Glomerular endothelial cell (primary cell): Measurements from ENCODE around the gene KDM2A. TPM values are rescaled to one million over a fixed set of nuclear protein-coding genes. Genes with fewer than 3 reads are reported as not detected.
A peak's percentile ranks its signal among the peaks of the same experiment; 100 is the strongest.
"Not testable (repeated sequence)": the region's sequence is repeated elsewhere in the genome, so short reads cannot be mapped to it uniquely, and the experiment has no call there.

Source experiments
- DNase-seq: peaks from one replicate; pipeline ENCODE4 v3.0.0-alpha.2; 2011; ENCODE audit warnings: low read depth, low spot score; ENCODE audit errors: extremely low read depth
- total RNA-seq: library from RNA; depleted of rRNA; stranded (reverse); fragments of >200 nt; gene quantifications from 2 replicates; pipeline ENCODE4 v1.2.3, GENCODE V29; 2015

Gene KDM2A
- total RNA-seq, 1 donor from 2014 or later, result 55.2 TPM

DNA sequence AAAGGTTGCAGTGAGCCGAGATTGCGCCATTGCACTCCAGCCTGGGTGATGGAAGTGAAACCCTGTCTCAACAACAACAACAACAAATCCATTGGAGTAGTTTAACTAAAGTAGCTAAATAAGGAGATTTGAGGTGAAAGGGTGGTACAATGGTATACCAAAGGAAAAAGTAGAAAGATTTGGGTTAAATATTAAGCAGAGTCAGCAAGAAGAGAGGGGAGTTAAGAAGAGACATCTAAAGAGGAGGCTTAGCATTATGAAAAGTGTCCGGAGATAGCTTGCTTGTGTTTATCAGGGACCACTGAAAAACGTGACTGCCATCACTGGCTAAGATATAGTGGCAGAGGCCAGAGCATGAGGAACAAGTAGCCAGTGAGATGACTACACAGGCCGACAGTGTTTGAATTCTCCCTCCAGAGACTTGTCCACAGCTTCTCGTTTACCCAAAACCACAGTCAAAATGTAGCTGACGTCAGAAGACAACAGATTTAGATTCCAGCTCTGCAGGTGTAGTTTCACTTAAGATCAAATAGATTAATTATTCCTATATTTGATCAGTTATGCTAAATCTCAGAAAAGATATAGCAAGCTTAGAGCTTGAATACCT, 114.6 kb downstream of the KDM2A start:
- DNase-seq, result no peak

DNA sequence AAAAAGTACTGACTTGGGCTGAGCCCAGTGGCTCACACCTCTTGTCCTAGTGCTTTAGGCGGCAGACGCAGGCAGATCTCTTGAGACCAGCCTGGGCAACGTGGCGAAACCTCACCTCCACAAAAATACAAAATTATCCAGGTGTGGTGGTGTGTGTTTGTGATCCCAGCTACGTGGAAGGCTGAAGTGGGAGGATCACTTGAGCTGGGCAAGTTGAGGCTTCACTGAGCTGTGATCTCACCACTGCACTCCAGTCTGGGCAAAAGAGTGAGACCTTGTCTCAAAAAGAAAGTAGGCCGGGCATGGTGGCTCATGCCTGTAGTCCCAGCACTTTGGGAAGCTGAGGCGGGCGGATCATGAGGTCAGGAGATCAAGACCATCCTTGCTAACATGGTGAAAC, 115.5 kb downstream of the KDM2A start:
- DNase-seq, result not testable (repeated sequence)

DNA sequence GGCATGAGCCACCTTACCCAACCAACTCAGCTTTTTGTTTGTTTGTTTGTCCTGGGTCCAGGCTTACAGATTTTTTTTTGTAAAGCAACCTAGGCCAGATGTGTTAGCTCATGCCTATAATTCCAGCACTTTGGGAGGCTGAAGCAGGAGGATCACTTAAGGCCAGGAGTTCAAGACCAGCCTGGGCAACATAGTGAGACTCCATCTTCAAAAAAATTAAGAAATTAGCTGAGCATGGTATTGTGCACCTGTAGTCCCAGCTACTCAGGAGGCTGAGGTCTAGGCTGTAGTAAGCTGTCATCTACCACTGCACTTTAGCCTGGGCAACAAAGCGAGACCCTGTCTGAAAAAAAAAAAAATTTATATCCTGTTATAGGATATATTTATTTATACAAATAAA, 118.5 kb downstream of the KDM2A start:
- no peak for DNase-seq

DNA sequence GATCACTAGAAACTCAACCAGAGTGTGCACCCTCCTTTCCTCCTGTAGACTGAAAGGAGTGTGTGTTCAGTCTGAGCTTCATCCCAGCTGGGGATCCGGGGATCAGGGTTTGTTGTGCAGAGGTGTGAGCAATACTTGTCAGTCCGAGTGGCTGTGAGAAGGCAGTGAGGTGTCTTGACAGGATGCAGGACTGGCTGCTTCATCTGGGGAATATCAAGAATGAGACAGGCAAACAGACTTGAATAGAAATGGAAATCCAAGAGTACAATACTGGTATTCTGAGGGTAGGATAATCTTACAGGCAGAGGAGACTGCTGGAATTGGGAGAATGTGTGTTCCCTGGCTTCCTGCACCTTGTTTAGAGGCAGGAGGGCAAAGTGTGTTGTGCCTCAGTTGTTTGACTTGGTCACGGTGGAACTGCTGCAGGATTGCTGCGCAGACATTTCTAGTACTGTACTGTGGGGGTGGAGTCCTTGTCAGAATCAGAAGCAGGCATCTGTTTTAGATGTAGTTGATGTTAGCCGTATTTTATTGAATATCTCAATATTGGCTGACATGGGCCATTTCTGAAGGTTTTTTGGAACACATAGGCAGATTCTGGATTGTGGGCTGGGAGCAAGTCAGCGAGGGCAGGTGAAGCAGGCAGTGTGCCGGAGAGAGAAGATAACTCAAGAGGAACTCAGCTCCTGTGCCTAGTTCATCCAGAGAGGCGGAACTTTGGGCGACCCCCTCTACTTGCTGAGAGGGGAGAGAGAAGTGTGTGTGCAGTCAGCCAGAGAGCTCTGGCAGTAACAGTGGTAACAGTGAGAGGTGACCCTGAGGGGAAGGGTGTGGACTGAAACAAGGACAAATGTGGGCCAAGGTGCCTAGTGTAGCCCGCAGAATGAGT, 120.1 kb downstream of the KDM2A start:
- DNase-seq, result no peak

DNA sequence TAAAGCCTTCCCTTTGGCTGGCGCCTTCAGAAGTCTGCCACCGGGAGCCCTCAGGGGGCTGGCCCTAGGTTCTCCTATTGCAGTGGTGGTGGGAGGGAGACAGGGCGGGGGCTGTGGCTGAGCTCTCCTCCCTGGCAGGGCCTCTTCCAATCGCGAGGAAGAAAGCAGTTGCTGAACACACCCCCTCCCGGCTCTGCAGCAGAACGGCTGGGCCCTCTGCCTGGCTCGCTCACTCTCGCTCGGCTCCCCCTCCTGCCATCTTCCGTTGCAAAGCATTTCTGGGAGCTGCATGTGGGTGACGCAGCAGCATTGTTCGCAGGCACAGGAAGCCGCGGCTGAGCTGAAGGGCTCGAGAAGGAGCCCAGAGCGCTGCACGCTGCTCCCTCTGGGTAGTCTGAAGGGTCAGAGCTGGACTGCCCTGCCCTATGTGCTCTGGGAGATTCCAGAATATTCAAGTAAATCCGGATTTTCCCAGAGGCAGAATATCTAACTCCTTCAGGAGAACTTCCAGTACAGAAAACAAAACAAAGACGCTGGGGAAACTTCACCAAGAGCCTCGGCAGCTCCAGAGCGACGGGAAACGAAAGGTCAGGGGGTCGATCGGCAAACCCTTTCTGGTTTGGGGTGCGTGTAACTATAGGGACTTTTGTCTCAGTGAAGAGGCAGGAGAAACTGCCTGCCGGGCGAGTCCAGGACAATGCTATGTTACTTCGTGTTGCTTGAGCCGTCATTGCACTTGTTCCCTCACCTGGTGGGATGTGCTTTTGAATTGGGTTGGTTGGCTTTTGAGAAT, 120.9 kb downstream of the KDM2A start:
- peak; percentile 77 for DNase-seq

DNA sequence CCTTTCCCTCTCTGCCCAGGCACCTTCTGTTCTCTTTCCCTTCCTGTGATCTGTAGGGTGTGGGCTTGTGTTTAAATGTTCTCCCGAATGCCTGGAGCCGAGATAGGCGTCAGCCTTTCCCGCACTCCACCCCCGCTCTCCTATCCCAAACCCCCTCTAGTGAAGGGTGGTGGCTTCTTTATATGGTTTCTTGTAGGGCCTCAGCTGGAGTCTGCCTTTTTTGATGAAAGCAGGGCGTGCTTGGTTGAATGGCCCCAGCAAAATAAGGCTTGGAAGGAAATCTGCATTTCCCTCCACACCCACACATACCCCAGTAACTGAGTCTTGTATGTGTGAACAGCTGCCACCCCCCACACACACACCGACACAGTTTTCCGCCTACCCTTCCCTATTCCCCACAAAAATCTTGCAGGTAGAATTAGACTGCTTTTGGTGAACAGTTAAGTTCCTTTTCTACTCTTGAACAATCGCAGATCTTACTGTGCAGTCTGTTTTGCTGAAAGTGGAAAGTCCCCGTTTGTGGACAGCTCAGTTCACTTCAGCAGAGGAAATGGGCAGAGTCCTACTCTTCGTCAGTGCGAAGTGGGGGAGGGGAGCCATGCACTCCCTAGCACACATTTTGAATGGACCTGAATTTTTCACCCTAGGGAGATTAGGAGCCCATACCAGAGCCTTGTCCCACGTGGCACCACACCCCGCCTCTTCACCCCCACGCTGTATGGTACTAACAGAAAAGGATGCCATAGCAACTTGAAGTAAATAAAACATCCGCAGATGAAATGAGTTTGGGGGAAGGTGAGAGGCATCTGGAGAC, 121.7 kb downstream of the KDM2A start:
- no peak for DNase-seq

DNA sequence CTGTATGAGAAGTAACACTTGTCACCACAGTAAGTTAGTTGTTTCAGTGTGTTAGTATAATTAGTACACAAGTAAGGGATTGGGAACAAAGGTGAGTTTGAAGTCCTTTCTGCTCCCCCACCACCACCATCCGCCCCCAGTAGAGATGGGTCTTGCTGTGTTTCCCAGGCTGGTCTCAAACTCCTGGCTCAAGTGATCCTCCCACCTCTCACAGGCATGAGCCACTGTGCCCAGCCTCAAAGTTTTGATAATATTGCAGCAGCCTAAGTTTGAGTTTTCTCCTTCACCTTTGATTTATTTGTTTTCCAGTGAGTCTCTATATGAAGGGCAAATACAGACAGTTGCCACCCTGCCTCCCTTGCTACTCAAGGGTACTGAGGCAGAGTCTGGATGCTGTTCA, 123.5 kb downstream of the KDM2A start:
- DNase-seq, result no peak

DNA sequence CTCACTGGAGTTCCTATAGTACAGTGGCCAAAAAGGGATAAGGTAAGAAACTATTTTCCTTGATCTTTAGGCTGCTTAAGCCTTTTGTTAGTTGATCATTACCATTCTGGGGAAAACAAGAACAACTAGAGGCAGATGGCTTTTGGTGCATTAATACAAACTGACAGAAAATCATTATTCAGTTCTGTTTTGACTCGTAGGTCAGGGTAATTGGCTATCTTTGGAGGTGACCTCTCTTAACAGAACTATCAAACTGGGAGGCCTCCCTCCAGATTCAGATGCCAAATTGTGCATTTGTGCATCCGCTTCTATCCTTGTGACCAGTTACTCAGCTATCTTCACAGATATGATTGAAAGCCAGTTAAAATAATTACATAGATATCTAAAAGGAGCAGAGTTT, 124.0 kb downstream of the KDM2A start:
- no peak for DNase-seq

DNA sequence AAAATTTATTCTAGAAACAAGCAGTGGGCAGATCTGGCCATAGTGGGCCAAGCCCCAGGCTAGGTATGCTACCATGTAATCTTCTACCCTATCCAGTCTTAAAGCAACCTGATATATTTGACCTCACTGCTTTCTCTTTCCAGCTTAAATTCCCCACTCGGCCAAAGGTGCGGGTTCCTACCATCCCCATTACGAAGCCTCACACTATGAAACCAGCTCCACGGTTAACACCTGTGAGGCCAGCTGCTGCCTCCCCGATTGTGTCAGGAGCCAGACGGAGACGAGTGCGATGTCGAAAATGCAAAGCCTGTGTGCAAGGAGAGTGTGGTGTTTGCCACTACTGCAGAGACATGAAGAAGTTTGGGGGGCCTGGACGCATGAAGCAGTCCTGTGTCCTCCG, 126.0 kb downstream of the KDM2A start:
- DNase-seq, result no peak

DNA sequence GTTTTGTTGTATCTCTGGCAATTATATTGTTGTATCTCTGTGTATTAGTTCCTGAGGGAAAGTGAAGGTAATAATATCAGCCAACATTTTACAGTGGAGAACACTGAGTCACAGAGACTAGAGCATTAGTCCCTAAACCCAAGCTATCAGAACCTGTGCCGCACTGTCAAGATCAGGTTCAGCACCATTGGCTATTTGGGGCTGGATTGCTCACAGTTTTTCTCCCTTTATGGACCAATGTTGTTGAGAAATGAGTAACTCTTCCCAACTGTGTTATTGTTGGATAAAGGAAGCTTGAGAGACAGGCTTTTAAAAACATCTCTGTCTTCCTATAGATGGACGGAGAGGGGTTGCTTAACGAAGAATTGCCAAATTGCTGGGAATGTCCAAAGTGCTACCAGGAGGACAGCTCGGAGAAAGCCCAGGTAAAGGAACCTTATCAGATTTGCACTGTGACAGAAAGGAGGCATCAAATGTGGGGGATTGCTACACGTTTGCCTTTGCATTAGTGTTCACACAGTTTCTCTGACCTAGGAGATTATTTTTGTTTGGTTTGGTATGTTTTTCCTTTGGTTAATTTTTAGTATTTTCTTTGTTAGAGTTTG, 129.0 kb downstream of the KDM2A start:
- DNase-seq, result no peak

DNA sequence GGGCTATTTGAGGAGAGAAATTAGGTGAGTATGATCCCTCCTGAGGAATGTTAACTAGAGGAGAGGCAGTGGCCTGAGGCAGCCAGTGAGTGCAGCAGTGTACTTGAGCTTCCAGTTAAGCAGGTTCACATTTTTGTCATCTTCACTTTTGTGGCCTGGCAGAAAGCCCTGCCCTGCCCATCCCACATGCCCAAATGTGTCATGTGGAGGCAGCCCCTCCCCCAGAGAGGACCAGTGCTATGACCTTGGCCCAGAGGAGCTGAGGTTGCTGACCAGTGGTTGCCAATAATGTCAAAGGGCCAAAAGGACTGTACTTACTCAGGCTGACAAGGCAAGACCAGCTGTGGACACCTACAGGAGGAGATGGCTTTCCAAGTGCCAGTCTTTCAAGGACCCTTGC, 129.6 kb downstream of the KDM2A start:
- no peak for DNase-seq

DNA sequence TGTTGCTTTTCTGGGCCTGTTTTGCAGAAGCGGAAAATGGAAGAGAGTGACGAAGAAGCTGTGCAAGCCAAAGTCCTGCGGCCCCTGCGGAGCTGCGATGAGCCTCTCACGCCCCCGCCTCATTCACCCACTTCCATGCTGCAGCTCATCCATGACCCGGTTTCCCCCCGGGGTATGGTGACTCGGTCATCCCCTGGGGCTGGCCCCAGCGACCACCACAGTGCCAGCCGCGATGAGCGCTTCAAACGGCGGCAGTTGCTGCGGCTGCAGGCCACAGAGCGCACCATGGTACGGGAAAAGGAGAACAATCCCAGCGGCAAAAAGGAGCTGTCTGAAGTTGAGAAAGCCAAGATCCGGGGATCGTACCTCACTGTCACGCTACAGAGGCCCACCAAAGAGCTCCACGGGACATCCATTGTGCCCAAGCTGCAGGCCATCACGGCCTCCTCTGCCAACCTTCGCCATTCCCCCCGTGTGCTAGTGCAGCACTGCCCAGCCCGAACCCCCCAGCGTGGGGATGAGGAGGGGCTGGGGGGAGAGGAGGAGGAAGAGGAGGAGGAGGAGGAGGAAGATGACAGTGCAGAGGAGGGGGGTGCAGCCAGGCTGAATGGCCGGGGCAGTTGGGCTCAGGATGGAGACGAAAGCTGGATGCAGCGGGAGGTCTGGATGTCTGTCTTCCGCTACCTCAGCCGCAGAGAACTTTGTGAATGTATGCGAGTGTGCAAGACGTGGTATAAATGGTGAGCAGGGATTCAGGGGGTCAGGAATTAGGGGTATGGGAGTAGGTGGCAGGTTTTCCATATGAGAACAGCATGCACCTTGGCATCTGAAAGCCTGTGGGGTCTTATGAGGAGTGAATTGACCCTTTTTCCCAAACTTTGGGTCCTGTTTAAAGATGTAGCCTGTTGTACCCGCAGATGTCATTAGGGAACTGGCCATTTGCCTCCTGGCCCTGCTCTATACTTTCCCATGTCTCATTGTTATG, 131.3 kb downstream of the KDM2A start:
- no peak for DNase-seq

DNA sequence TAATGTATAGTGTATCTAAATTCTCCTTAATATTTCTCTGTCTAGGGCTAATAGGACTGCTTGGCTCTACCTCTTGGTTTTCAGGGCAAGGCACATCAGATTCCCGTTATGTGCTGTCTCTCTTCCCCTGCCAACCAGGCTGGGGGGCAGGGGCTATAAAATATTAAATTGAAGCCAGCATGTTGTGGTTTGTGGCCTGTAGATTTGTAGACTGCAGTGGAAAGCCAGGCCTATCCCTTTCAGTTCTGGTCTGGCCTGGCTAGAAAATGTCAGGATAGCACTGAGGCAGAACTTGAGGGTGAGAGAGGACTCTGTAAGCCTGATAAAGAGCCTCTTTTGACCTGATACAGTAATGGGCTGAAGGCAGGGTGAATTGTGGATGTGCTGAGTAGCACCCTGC, 132.8 kb downstream of the KDM2A start:
- no peak for DNase-seq

DNA sequence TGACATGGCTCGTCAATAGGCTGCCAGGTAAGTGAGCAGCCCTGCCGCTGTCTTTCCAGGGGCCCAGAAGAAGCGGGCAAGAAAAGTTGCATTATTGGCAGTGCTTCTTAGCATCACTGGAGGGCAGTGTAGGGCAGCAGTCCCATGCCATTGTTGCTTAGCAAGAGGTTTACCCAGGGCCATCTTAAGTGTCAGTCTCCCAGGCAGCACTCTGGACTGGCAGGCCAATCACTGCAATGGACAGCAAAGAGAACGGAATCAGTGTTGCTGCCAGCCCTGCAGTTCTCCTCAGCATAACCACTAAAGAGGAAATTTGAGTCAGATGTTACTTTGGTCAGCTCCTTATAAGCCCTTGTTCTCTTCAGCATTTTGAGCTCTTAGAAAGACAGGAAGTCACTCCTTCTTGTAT, 133.8 kb downstream of the KDM2A start:
- no peak for DNase-seq

DNA sequence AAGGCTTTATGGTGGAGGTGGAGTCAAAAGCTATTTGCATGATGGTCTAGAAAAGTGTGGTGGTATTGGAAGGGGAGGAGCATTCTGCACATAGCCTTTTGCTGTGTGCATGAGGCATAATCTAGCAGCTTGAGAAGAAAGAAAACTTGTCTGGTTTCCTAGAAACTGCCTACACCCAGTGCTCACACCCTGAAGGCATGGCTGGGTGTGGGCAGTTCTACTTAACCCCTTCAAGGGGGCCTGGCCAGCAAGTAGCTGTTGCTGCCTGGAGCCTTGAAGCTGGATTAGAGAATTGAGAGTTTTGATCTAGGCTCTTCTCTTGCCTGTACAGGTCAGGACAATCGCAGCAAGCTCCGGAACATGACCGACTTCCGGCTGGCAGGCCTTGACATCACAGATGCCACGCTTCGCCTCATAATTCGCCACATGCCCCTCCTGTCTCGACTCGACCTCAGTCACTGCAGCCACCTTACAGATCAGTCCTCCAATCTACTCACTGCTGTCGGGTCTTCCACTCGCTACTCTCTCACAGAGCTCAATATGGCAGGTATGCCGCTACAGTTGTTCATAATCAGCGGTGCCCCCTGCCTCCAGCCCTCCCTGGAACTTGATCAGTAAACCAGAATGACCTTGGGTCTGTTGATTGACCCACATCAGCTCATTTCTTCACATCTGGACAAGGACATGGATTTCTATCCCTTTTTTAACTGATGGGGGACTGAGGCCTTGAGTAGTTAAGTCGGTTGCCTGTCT, 135.0 kb downstream of the KDM2A start:
- DNase-seq, result no peak

DNA sequence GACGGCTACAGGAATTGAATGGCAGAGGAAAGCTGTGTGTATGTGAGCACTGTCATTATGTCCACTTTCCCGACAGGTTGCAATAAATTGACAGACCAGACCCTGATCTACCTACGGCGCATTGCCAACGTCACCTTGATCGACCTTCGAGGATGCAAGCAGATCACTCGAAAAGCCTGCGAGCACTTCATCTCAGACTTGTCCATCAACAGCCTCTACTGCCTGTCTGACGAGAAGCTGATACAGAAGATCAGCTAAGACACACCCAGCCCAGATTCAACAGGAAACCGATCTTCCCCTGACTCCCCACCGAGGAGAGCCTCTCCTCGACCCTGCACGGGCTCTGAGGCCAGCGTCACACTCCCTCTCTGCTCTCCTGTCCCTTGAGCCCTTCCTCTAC, 135.7 kb downstream of the KDM2A start:
- DNase-seq, result no peak

DNA sequence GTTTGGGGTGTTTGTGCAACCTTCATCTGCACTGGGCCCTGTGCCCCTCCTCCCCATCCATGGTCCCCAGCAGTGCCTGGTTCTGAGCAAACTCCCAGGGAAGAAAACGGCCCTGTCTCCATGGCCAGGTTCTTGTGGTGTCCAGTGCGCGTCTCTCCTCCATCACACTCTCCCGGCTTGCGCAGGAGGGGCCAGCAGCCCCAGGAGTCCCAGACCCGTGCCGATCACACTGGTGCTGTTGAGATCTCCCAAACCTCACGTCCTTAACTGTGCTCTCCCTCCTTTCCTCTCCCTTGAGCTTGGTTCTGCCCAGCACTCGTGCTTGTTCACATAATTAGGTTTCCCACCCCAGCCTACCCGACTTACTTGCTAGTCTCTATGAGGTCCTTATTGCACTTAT, 136.3 kb downstream of the KDM2A start:
- no peak for DNase-seq

DNA sequence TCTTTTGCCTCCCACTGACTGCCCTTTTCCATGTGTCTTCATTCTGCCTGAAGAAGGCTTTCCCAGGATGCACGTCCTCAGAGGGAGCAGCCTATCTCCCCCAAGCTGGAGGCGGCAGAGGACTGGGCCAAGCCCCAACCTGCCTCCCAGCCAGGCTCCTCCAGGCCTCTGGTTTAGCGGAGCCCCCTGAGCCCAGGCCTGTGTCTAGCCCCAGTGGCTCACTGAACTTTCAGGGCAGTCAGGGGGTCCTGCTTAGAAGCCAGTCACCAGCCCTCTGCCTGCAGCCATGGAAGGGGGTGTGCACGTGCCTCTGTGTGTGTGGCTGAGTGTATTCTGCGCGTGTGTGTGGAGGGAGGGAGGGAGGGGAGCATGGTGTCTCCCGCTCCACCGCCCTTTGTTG, 136.8 kb downstream of the KDM2A start:
- DNase-seq, result no peak
